HEK293 (cell line): ENCODE measurements around the gene CHRM5.

Experiments used
- CTCF ChIA-PET: fragments of 350-600 bp; formaldehyde crosslinking; extraction: SDS; loops from one replicate; lab custom pipeline; 2021; ENCODE audit warnings: antibody characterized with exemption; lab: Yijun Ruan, JAX
- POLR2A ChIA-PET: fragments of 300-600 bp; formaldehyde crosslinking; extraction: SDS; loops from one replicate; lab custom pipeline; 2020; ENCODE audit warnings: antibody characterized with exemption, inconsistent platforms; lab: Yijun Ruan, JAX
- H3K27ac ChIP-seq: fragments of 200-500 bp; sonication (Bioruptor generic); 2 replicates; pipeline ENCODE4 v1.5.1; 2014; ENCODE audit warnings: low read depth, low read length, control low read depth, inconsistent platforms; ENCODE audit errors: extremely low read depth
- H3K36me3 ChIP-seq, 2 experiments: fragments of 200-500 bp in 1 of 2; sonication (Bioruptor generic) in 1 of 2; 1 replicate in 1 of 2; 2 replicates in 1 of 2; pipeline ENCODE4 v1.5.1; 2014 to 2017; ENCODE audit warnings: inconsistent platforms in 2 of 2, low read length in 2 of 2; ENCODE audit not compliant: control insufficient read depth in 2 of 2, insufficient read depth in 1 of 2
- H3K4me1 ChIP-seq: fragments of 200-500 bp; sonication (Bioruptor generic); 2 replicates; pipeline ENCODE4 v1.5.1; 2014; ENCODE audit warnings: mild to moderate bottlenecking, low read length, inconsistent platforms; ENCODE audit not compliant: control insufficient read depth, insufficient read depth
- H3K4me3 ChIP-seq: 2 replicates; pipeline ENCODE4 v1.5.1; 2011; ENCODE audit warnings: low read depth, mild to moderate bottlenecking, control low read depth, low read length, moderate library complexity
- H3K9me3 ChIP-seq: fragments of 200-500 bp; sonication (Bioruptor generic); 2 replicates; pipeline ENCODE4 v1.5.1; 2014; ENCODE audit warnings: low read depth, low read length, inconsistent platforms; ENCODE audit not compliant: control insufficient read depth, insufficient read depth
- AEBP2 ChIP-seq: fragments of 450-650 bp; formaldehyde crosslinking; IDR thresholded peaks from 2 replicates; pipeline ENCODE4 v1.5.1; 2016; ENCODE audit warnings: missing biosample characterization, missing genetic modification characterization, borderline replicate concordance
- CTCF ChIP-seq: fragments of 450-650 bp; formaldehyde crosslinking; IDR thresholded peaks from 2 replicates; pipeline ENCODE4 v1.5.1; 2016; ENCODE audit warnings: missing biosample characterization, missing genetic modification characterization
- HOXA7 ChIP-seq: sonication (generic); formaldehyde crosslinking; IDR thresholded peaks from 2 replicates; pipeline ENCODE4 v1.8.1; 2022; ENCODE audit warnings: missing genetic modification reagents, borderline replicate concordance
- KLF7 ChIP-seq: fragments of 450-650 bp; formaldehyde crosslinking; IDR thresholded peaks from 2 replicates; pipeline ENCODE4 v1.5.1; 2016; ENCODE audit warnings: missing biosample characterization, missing genetic modification characterization, borderline replicate concordance
- MEIS1 ChIP-seq: sonication (generic); formaldehyde crosslinking; IDR thresholded peaks from 2 replicates; pipeline ENCODE4 v1.8.1; 2022; ENCODE audit warnings: missing genetic modification reagents, mild to moderate bottlenecking, borderline replicate concordance
- OSR2 ChIP-seq: fragments of 450-650 bp; formaldehyde crosslinking; IDR thresholded peaks from 2 replicates; pipeline ENCODE4 v1.5.1; 2016; ENCODE audit warnings: missing biosample characterization, missing genetic modification characterization
- PRDM1 ChIP-seq: fragments of 450-650 bp; formaldehyde crosslinking; IDR thresholded peaks from 2 replicates; pipeline ENCODE4; 2016; ENCODE audit warnings: missing biosample characterization, missing genetic modification characterization
- SALL2 ChIP-seq: fragments of 450-650 bp; formaldehyde crosslinking; IDR thresholded peaks from 2 replicates; pipeline ENCODE4 v1.5.0; 2017; ENCODE audit warnings: missing biosample characterization, mild to moderate bottlenecking, missing genetic modification characterization, borderline replicate concordance
- TCF7L2 ChIP-seq: IDR thresholded peaks from 2 replicates; pipeline ENCODE4 v1.6.1; 2011; ENCODE audit warnings: low read depth, mild to moderate bottlenecking, inconsistent platforms, low read length, moderate library complexity, borderline replicate concordance
- YY1 ChIP-seq: fragments of 450-650 bp; formaldehyde crosslinking; IDR thresholded peaks from 2 replicates; pipeline ENCODE4 v1.5.1; 2018; ENCODE audit warnings: missing biosample characterization, missing genetic modification characterization
- ZNF175 ChIP-seq: fragments of 450-650 bp; formaldehyde crosslinking; IDR thresholded peaks from 2 replicates; pipeline ENCODE4 v1.5.1; 2016; ENCODE audit warnings: missing biosample characterization, missing genetic modification characterization
- ZNF19 ChIP-seq: fragments of 450-650 bp; formaldehyde crosslinking; IDR thresholded peaks from 2 replicates; pipeline ENCODE4; 2016; ENCODE audit warnings: missing biosample characterization, missing genetic modification characterization, low read depth
- ZNF302 ChIP-seq: fragments of 450-650 bp; formaldehyde crosslinking; IDR thresholded peaks from 2 replicates; pipeline ENCODE4 v1.5.1; 2016; ENCODE audit warnings: missing biosample characterization, missing genetic modification characterization, low read depth
- ZNF488 ChIP-seq: fragments of 450-650 bp; formaldehyde crosslinking; IDR thresholded peaks from 2 replicates; pipeline ENCODE4 v1.5.1; 2016; ENCODE audit warnings: missing biosample characterization, missing genetic modification characterization
- ZNF501 ChIP-seq: fragments of 450-650 bp; formaldehyde crosslinking; IDR thresholded peaks from 2 replicates; pipeline ENCODE4 v1.5.1; 2016; ENCODE audit warnings: missing biosample characterization, missing genetic modification characterization
- ZNF513 ChIP-seq: fragments of 450-650 bp; IDR thresholded peaks from 2 replicates; pipeline ENCODE4 v1.5.1; 2018; ENCODE audit warnings: missing biosample characterization, missing genetic modification characterization
- ZNF521 ChIP-seq: fragments of 450-650 bp; formaldehyde crosslinking; IDR thresholded peaks from 2 replicates; pipeline ENCODE4 v1.5.1; 2017; ENCODE audit warnings: missing biosample characterization, mild to moderate bottlenecking, missing genetic modification characterization
- ZNF530 ChIP-seq: fragments of 450-650 bp; formaldehyde crosslinking; IDR thresholded peaks from 2 replicates; pipeline ENCODE4 v1.5.1; 2016; ENCODE audit warnings: low read depth, missing biosample characterization, missing genetic modification characterization
- ZNF623 ChIP-seq: fragments of 450-650 bp; formaldehyde crosslinking; IDR thresholded peaks from 2 replicates; pipeline ENCODE4 v1.5.1; 2016; ENCODE audit warnings: missing biosample characterization, missing genetic modification characterization
- ZNF624 ChIP-seq: fragments of 450-650 bp; formaldehyde crosslinking; IDR thresholded peaks from 2 replicates; pipeline ENCODE4 v1.5.1; 2017; ENCODE audit warnings: missing biosample characterization, missing genetic modification characterization
- ZNF629 ChIP-seq: fragments of 450-650 bp; formaldehyde crosslinking; IDR thresholded peaks from 2 replicates; pipeline ENCODE4 v1.5.1; 2017; ENCODE audit warnings: missing biosample characterization, missing genetic modification characterization
- ZNF639 ChIP-seq: fragments of 450-650 bp; formaldehyde crosslinking; IDR thresholded peaks from 2 replicates; pipeline ENCODE4 v1.5.1; 2016; ENCODE audit warnings: missing biosample characterization, missing genetic modification characterization
- ZNF654 ChIP-seq: fragments of 450-650 bp; formaldehyde crosslinking; IDR thresholded peaks from 2 replicates; pipeline ENCODE4 v1.5.1; 2016; ENCODE audit warnings: low read depth, missing biosample characterization, missing genetic modification characterization
- ZNF660 ChIP-seq: fragments of 450-650 bp; IDR thresholded peaks from 2 replicates; pipeline ENCODE4 v1.5.1; 2018; ENCODE audit warnings: missing biosample characterization, mild to moderate bottlenecking, missing genetic modification characterization
- ZNF664 ChIP-seq: fragments of 450-650 bp; formaldehyde crosslinking; IDR thresholded peaks from 2 replicates; pipeline ENCODE4 v1.5.1; 2016; ENCODE audit warnings: missing biosample characterization, missing genetic modification characterization
- ZNF670 ChIP-seq: fragments of 450-650 bp; formaldehyde crosslinking; IDR thresholded peaks from 2 replicates; pipeline ENCODE4 v1.5.1; 2016; ENCODE audit warnings: missing biosample characterization, missing genetic modification characterization, low read depth

CHRM5 gene

DNA sequence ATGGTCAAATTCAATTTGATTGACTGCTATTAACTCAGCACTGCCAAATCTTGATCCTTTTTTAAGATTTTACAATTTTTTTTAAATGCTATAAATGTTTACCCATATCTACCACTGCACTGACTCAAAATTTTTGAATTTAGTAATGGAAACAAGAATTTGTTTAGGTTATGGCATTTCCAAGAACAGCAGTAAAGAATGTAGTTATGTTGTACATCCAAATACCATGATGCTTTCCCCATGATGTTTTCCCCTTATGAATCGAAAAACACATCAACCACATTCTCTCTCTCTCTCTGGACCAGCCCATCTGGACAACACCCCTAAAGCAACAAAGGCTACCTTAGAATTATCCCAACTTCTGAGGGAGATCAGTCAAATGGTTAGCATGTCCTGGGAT, 14.2 kb downstream of the CHRM5 start (continued):
- TF ChIP-seq ZNF302 (tag by site-specific recombination): no peak

GRCh38 chr15:33985287-33985686, 17.0 kb downstream of the CHRM5 start:
- CTCF ChIA-PET: interaction anchor here (0.5 to 2.5 kb wide), 3 partner anchors 9 to 248 kb away, joined by 3 to 8 read pairs (median 5); no protein-coding TSS in a partner anchor
- POLR2A ChIA-PET: no interaction called here
- H3K9me3 ChIP-seq: no peaks in the 10 kb centered on the region
- H3K27ac ChIP-seq: no peak overlapping the region
- no peak overlapping the region for H3K4me3 ChIP-seq
- no peaks in the 10 kb centered on the region for H3K36me3 ChIP-seq
- TF ChIP-seq AEBP2 (no peak), ZNF501 (tag by site-specific recombination) (no peak), MEIS1 (no peak), ZNF530 (tag by site-specific recombination) (no peak), ZNF660 (tag by site-specific recombination) (no peak), ZNF623 (tag by site-specific recombination) (no peak), ZNF624 (no peak), ZNF639 (tag by site-specific recombination) (no peak), ZNF521 (no peak), OSR2 (tag by site-specific recombination) (no peak), ZNF513 (no peak), ZNF664 (tag by site-specific recombination) (no peak), KLF7 (tag by site-specific recombination) (no peak), ZNF19 (tag by site-specific recombination) (no peak), ZNF654 (tag by site-specific recombination) (no peak)
- H3K4me1 ChIP-seq: no peaks in the 10 kb centered on the region

DNA sequence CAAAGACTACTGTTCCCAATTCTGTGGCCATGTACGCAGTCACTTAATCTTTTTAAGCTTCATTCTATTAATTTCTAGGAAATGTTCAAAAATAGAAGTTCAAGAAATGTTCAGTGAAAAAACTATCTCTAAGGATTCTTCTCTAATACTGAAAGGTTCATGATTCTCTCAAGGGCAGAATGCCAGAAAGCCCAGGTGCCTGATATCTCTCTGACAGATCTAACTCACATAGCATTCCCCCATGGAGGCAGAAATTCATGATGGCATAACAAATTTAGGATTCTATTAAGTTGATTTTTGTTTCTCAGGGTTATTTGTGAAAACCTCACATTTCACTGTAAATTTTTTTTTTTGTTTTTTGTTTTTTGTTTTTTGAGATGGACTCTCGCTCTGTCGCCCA, 17.5 kb downstream of the CHRM5 start:
- no peaks in the 10 kb centered on the region for H3K4me1 ChIP-seq
- H3K27ac ChIP-seq: no peak overlapping the region
- POLR2A ChIA-PET: no interaction called here

GRCh38 chr15:33987444-33987843, 19.1 kb downstream of the CHRM5 start:
- Histone ChIP-seq H3K27ac (no peak overlapping the region), H3K9me3 (no peaks in the 10 kb centered on the region), H3K4me3 (no peak overlapping the region), H3K4me1 (no peaks in the 10 kb centered on the region), H3K36me3 (no peaks in the 10 kb centered on the region)
- POLR2A ChIA-PET: no interaction called here
- CTCF ChIA-PET: interaction anchor here (1.9 kb wide), 1 partner anchor 252 kb away, joined by 5 read pairs; no protein-coding TSS in a partner anchor
- no peak for TF ChIP-seq TCF7L2
- TF ChIP-seq ZNF175 (tag by site-specific recombination): no peak
- TF ChIP-seq ZNF623 (tag by site-specific recombination): no peak
- no peak for TF ChIP-seq ZNF670 (tag by site-specific recombination)
- no peak for TF ChIP-seq SALL2 (tag by site-specific recombination)
- TF ChIP-seq ZNF488 (tag by site-specific recombination): no peak
- no peak for TF ChIP-seq CTCF
- no peak for TF ChIP-seq YY1 (tag by site-specific recombination)

More for the DNA sequence above, 17.5 kb downstream of the CHRM5 start:
- H3K9me3 ChIP-seq: no peaks in the 10 kb centered on the region
- no peak overlapping the region for H3K4me3 ChIP-seq
- TF ChIP-seq HOXA7 (CRISPR knock-in tag): no peak
- TF ChIP-seq PRDM1 (tag by site-specific recombination): no peak
- TF ChIP-seq ZNF629: no peak
- no peak for TF ChIP-seq YY1 (tag by site-specific recombination)
- H3K36me3 ChIP-seq: no peaks in the 10 kb centered on the region
- CTCF ChIA-PET: interaction anchor here (1.6 to 2.5 kb wide), 2 partner anchors 8 to 249 kb away, joined by 5 to 8 read pairs; no protein-coding TSS in a partner anchor
